ENCODE data around the gene MAPK1. TPM values are rescaled to one million over a fixed set of nuclear protein-coding genes. Genes with fewer than 3 reads are reported as not detected.

Gene MAPK1
- total RNA-seq, 2 donors from 2014 or later: 39.7 to 42.6 TPM

DNA sequence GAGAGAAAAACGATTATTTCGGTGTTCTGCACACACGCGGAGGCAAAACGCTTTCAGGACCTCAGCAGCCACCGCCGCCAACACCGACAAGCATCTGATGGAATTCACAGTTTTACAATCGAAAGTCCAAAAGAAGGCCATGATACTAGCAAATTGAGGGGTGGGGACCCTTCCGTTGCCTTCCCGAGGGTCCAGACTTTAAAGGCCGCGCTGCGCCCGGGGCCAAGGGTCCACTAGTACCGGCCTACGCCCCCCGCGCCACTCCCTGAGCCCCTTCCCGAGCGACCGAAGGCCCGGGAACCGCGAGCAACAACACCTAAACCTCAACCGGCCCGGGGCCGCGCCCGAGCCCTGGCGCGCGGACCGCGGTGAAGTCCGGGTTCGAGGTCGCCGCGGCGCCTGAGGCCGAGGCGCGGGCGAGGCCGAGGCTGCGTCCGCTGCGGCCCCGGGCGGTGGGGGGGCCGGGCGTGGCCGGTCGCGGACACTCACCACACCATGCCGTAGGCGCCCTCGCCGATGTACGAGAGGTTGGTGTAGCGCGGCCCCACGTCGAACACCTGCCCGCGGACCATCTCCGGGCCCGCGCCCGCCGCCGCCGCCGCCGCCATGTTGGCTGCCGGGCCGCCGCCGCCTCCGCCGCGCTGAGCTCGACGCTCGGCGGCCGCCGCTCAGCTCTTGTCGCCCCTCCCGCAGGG is 465 bp downstream of the MAPK1 start:
- no peaks in the 10 kb centered on the region for H3K9me3 ChIP-seq
- peaks cover 0 to 54% of the 10 kb centered on the region in 2 donors for H3K4me1 ChIP-seq
- DNase-seq (ENCODE audit: low spot score): no peak
- H3K27ac ChIP-seq: peak overlapping the region; percentile 88 to 90
- no peaks in the 10 kb centered on the region for H3K27me3 ChIP-seq
- no peak for TF ChIP-seq CTCF (IDR thresholded peaks at IDR 0.05)
- H3K36me3 ChIP-seq: no peaks in the 10 kb centered on the region
- H3K4me3 ChIP-seq: peak overlapping the region; percentile 83 to 99

DNA sequence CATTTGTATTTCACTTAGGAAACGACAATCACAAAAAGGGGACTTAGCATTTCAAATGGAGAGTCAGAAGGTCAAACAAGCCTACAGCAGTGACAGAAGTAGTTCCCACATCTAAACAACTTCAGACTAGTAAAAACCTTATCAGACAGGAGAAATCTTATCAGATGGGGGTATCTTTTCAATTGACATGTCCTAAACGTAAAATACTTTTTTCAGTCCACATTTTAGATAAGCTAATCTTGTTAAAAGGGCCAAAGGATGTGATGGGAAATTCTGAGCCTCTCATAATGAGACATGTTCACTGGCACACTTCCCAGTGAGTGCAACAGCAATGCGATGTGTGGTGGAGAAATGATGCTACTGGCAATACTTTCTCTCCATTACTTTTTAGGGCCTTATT is 2.4 kb downstream of the MAPK1 start:
- Histone ChIP-seq H3K4me3 (no peak overlapping the region), H3K27me3 (no peaks in the 10 kb centered on the region), H3K36me3 (no peaks in the 10 kb centered on the region), H3K9me3 (no peaks in the 10 kb centered on the region), H3K27ac (peak overlapping the region; percentile 10 to 90), H3K4me1 (peaks cover 0 to 73% of the 10 kb centered on the region in 2 donors)
- TF ChIP-seq CTCF (IDR thresholded peaks at IDR 0.05): no peak
- DNase-seq (ENCODE audit: low spot score): peak; percentile 77

DNA sequence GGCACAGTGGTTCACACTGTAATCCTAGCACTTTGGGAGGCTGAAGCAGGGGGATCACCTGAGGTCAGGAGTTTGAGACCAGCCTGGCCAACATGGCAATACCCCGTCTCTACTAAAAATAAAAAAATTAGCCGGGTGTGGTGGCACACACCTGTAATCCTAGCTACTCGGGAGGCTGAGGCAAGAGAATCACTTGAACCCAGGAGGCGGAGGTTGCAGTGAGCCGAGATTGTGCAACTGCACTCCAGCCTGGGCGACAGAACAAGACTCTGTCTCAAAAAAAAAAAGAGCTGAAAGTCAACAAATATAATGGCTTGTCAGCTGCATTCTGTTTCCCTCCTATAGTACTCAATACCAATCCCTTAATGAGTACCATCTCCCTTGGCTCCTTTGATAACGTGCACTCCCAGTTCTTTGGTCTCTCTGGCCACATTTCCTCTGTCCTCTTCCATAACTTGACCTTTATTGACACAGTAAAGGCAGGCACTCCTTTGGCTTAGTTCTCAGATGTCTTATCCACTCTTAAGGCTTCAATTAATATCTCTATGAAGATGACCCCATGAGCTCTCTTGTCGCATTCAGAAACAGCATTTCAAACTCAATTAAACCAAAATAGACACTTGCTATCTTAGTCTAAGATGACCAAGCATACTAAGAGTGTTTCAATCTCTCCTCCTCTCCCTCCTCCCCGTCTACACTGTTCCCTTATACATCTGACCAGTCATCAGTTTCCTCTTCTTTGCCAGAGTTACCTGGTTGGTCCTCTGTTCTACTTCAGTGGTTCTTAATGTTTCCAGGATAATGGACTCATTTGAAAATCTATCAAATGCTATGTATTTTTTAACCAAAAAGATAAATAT is 4.8 kb downstream of the MAPK1 start:
- Histone ChIP-seq H3K4me1 (peaks cover 0 to 86% of the 10 kb centered on the region in 2 donors), H3K4me3 (no peak overlapping the region), H3K27me3 (no peaks in the 10 kb centered on the region), H3K36me3 (no peaks in the 10 kb centered on the region), H3K9me3 (no peaks in the 10 kb centered on the region), H3K27ac (peak overlapping the region in 1 of 2 donors; percentile 36)
- no peak for TF ChIP-seq CTCF (IDR thresholded peaks at IDR 0.05)
- no peak for DNase-seq (ENCODE audit: low spot score)

- Histone ChIP-seq H3K9me3 (no peaks in the 10 kb centered on the region), H3K4me1 (peaks cover 0 to 93% of the 10 kb centered on the region in 2 donors), H3K36me3 (no peaks in the 10 kb centered on the region), H3K27ac (peak overlapping the region in 1 of 2 donors; percentile 36), H3K27me3 (no peaks in the 10 kb centered on the region), H3K4me3 (no peak overlapping the region)
- no peak for TF ChIP-seq CTCF (IDR thresholded peaks at IDR 0.05)
- no peak for DNase-seq (ENCODE audit: low spot score)
These were observed 5.6 kb downstream of the MAPK1 start for GRCh38 chr22:21861851-21862250.

DNA sequence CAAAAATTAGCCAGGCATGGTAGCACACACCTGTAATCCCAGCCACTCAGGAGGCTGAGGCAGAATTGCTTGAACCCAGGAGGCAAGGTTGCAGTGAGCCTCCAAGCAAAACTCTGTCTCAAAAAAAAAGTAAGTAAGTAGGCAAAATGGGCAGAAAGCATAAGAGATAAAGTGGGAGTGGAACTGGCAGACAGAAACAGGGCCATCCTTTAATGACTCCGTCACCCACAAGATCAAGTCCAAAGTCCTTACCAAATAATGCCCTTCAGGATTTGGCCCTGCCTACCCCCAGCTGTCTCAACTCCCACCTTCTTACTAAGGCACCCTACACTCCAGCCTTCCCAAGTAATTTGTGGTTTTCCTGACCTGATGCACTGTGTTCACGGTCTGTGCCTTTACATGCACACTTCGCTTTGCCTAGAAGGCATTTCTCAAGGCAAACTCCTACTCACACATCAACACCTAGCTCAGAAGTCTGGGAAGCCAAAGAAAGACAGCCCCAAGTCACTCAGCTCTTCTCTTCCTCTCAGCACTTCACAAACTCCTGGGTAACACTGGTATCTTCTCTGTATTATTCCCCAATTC is 6.1 kb downstream of the MAPK1 start:
- H3K27ac ChIP-seq: peak overlapping the region; percentile 17 to 32
- H3K4me1 ChIP-seq: peaks cover 0 to 98% of the 10 kb centered on the region in 2 donors
- DNase-seq (ENCODE audit: low spot score): no peak
- no peak for TF ChIP-seq CTCF (IDR thresholded peaks at IDR 0.05)
- no peaks in the 10 kb centered on the region for H3K9me3 ChIP-seq
- H3K4me3 ChIP-seq: no peak overlapping the region
- no peaks in the 10 kb centered on the region for H3K36me3 ChIP-seq
- H3K27me3 ChIP-seq: no peaks in the 10 kb centered on the region
